DND-41 (cell line): ENCODE data around the gene FGR.

ENCODE experiments used
- CTCF ChIP-seq: IDR thresholded peaks from 2 replicates; pipeline ENCODE4 v1.5.1; 2012; ENCODE audit warnings: borderline replicate concordance, low read length, moderate library complexity, mild to moderate bottlenecking; ENCODE audit not compliant: poor library complexity, severe bottlenecking; ENCODE audit errors: extremely low read depth
- EZH2 ChIP-seq: IDR thresholded peaks from 3 replicates; pipeline ENCODE4 v1.6.1; 2012; ENCODE audit warnings: borderline replicate concordance, low read depth, mild to moderate bottlenecking, moderate library complexity, low read length, inconsistent platforms; ENCODE audit not compliant: severe bottlenecking

DNA sequence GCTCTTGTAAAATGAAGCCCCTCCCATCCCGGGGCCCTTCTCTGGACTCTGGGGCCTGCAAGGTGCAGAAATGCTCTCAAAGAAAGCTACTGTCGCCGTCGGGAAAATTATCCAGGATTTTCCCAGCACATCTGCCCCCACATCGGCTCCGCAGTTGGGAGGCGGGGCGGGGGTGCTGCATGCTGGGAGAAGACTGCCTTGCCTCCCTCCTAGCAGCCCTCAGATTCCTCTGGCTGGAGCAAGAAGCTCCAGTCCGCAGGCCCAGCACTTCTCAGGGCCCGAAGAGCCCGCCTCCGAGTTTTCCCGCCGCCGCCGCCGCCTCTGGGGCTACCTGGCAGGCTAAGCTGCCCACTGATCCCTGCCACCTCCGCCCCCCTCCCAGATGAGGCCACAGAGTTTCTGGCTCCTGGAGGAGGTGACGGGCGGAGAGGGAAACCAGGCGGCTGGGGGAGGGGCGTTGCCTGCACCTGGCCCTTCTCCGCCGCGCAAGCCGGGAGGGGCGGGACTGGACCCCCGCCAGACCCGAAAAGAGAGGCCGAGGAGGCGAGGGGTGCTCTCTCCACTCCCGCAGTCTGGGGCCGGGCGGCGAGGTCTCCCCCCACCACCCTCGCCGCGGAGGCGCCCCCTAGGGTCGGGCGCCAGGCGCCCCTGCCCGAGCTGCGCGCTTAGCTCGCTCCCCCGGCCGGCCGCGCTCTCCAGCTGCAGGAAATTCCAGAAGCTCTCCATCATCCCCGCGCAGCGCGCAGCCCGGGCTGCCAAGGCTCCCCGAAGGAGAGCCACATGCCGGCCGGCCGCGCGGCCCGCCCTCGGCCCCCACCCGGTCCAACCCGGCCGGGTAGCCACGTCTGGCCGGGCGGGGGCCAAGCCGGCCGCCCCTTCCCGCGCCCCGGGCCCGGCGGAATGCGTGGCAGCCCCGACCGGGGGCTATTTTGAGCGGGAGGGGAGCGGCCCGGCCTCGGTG, 59.8 kb downstream of the FGR start:
- TF ChIP-seq CTCF (no peak), EZH2 (no peak)
